A549 (cell line): Measurements from ENCODE around the gene PIGU. TPM values are rescaled to one million over a fixed set of nuclear protein-coding genes. Genes with fewer than 3 reads are reported as not detected.

ENCODE experiments used
- ATAC-seq, 2 experiments: fragments of 200-7000 bp in 1 of 2; fragments of >200 bp in 1 of 2; cut with Nextera tagmentation in 1 of 2; cut with Tn5 transposase in 1 of 2; 3 replicates each; pipeline versions ENCODE4 v1.8.0 to v1.9.1; 2018 to 2020; ENCODE audit warnings: mild to moderate bottlenecking in 1 of 2, moderate library complexity in 1 of 2
- CTCF ChIA-PET: fragments of 300-600 bp; sonication (Branson Sonifier 250); formaldehyde crosslinking; extraction: SDS; loops from one replicate; lab custom pipeline; 2021; ENCODE audit warnings: antibody characterized with exemption, inconsistent platforms; lab: Yijun Ruan, JAX
- POLR2A ChIA-PET: fragments of 350-600 bp; formaldehyde crosslinking; extraction: SDS; loops from one replicate; lab custom pipeline; 2021; ENCODE audit warnings: antibody characterized with exemption, inconsistent platforms; lab: Yijun Ruan, JAX
- DNase-seq, 2 experiments: peaks; one replicate each; pipeline versions ENCODE4 v3.0.0 to v3.0.0-alpha.2; 2011 to 2016; ENCODE audit warnings: low read depth in 1 of 2, low spot score in 1 of 2
- FAIRE-seq: peaks from 2 replicates; lab custom pipeline; 2011; peaks lifted over from hg19 to GRCh38; lab: Jason Lieb, UNC
- H3K27ac ChIP-seq, 2 experiments: fragments of >200 bp; sonication (Bioruptor Twin); formaldehyde crosslinking; 3 replicates each; pipeline ENCODE4 v1.5.1; 2016 to 2017
- H3K4me1 ChIP-seq: fragments of >200 bp; sonication (Bioruptor Twin); formaldehyde crosslinking; 3 replicates; pipeline ENCODE4 v1.6.1; 2016
- H3K4me2 ChIP-seq: fragments of >200 bp; sonication (Bioruptor Twin); formaldehyde crosslinking; 3 replicates; pipeline ENCODE4 v1.6.1; 2016
- H3K4me3 ChIP-seq: fragments of >200 bp; sonication (Bioruptor Twin); formaldehyde crosslinking; 3 replicates; pipeline ENCODE4 v1.5.1; 2016
- H3K9me3 ChIP-seq: fragments of >200 bp; sonication (Bioruptor Twin); formaldehyde crosslinking; 3 replicates; pipeline ENCODE4 v1.6.1; 2016
- BCL3 ChIP-seq: fragments of >200 bp; sonication (Bioruptor Twin); formaldehyde crosslinking; IDR thresholded peaks from 3 replicates; pipeline ENCODE4 v1.6.1; 2016
- CEBPB ChIP-seq, 2 experiments: fragments of >200 bp in 1 of 2; sonication (Bioruptor Twin) in 1 of 2; formaldehyde crosslinking in 1 of 2; IDR thresholded peaks; 2 replicates each; pipeline ENCODE4 v1.6.1; 2012 to 2016
- CHD2 ChIP-seq: fragments of 150-350 bp; IDR thresholded peaks from 2 replicates; pipeline ENCODE4 v1.6.1; 2014; ENCODE audit warnings: low read length; ENCODE audit not compliant: partially characterized antibody
- CHD4 ChIP-seq: fragments of 200-600 bp; sonication (generic); IDR thresholded peaks from 2 replicates; pipeline ENCODE4 v1.6.1; 2016; ENCODE audit warnings: antibody characterized with exemption, mild to moderate bottlenecking, borderline replicate concordance
- E2F6 ChIP-seq: IDR thresholded peaks from 2 replicates; pipeline ENCODE4 v1.6.1; 2012; ENCODE audit warnings: low read depth, borderline replicate concordance
- EP300 ChIP-seq, 2 experiments: fragments of >200 bp; sonication (Bioruptor Twin); formaldehyde crosslinking; IDR thresholded peaks; 2 replicates in 1 of 2; 3 replicates in 1 of 2; pipeline ENCODE4 v1.6.1; 2016 to 2017
- GATA3 ChIP-seq: IDR thresholded peaks from 2 replicates; pipeline ENCODE4 v1.6.1; 2012; ENCODE audit warnings: borderline replicate concordance
- HOXB13 ChIP-seq: fragments of 250-450 bp; sonication (Bioruptor Pico); IDR thresholded peaks from 2 replicates; pipeline ENCODE4 v1.5.0; 2020; ENCODE audit warnings: low read depth, mild to moderate bottlenecking, moderate library complexity
- KDM1A ChIP-seq: fragments of 200-600 bp; sonication (generic); IDR thresholded peaks from 2 replicates; pipeline ENCODE4 v1.6.1; 2016; ENCODE audit warnings: low read depth, mild to moderate bottlenecking
- KDM5A ChIP-seq: fragments of 200-600 bp; sonication (generic); IDR thresholded peaks from 2 replicates; pipeline ENCODE4 v1.6.1; 2016; ENCODE audit warnings: antibody characterized with exemption, mild to moderate bottlenecking
- MYC ChIP-seq: IDR thresholded peaks from 2 replicates; pipeline ENCODE4 v1.6.1; 2012; ENCODE audit warnings: mild to moderate bottlenecking, inconsistent platforms, low read length, improper control_type of control experiment, borderline replicate concordance
- NPAS2 ChIP-seq: fragments of 250-450 bp; sonication (Bioruptor Pico); IDR thresholded peaks from 2 replicates; pipeline ENCODE4 v1.8.0; 2022; ENCODE audit warnings: mild to moderate bottlenecking, moderate library complexity, borderline replicate concordance
- NR3C1 ChIP-seq: fragments of >200 bp; sonication (Bioruptor Twin); formaldehyde crosslinking; IDR thresholded peaks from 3 replicates; pipeline ENCODE4 v1.6.1; 2017
- PHF8 ChIP-seq: fragments of 200-600 bp; sonication (generic); IDR thresholded peaks from 2 replicates; pipeline ENCODE4 v1.6.1; 2016; ENCODE audit warnings: low read depth, mild to moderate bottlenecking, antibody characterized with exemption, moderate library complexity, borderline replicate concordance
- RCOR1 ChIP-seq: fragments of 150-350 bp; IDR thresholded peaks from 2 replicates; pipeline ENCODE4 v1.6.1; 2014; ENCODE audit warnings: antibody characterized with exemption, low read length, low read depth
- RFX5 ChIP-seq: fragments of 450-650 bp; IDR thresholded peaks from 2 replicates; pipeline ENCODE4 v1.7.1; 2014; ENCODE audit warnings: antibody characterized with exemption, mild to moderate bottlenecking, moderate library complexity
- SMC3 ChIP-seq: fragments of >200 bp; sonication (Bioruptor Twin); formaldehyde crosslinking; IDR thresholded peaks from 3 replicates; pipeline ENCODE4 v1.6.1; 2018; ENCODE audit warnings: inconsistent platforms
- ZFP36 ChIP-seq: fragments of 450-650 bp; IDR thresholded peaks from 2 replicates; pipeline ENCODE4 v1.6.1; 2014; ENCODE audit warnings: borderline replicate concordance; ENCODE audit not compliant: partially characterized antibody
- WGBS: methylation state at CpG from one replicate; pipeline ENCODE4 v1.1.6; 2017; ENCODE audit errors: missing lambda C conversion rate; 5-methylcytosine and 5-hydroxymethylcytosine counted together
- polyA plus RNA-seq, 4 experiments: library from polyadenylated mRNA; depleted of rRNA in 3 of 4; stranded (reverse); fragments of >200 nt; fragmentation: RNase III in 1 of 4; extraction: RNeasy Plus Mini Kit Qiagen cat#74134 plus additional on column Dnase treatment in 1 of 4; gene quantifications; 2 replicates in 3 of 4; 3 replicates in 1 of 4; pipeline ENCODE4 v1.2.3, GENCODE V29; 2011 to 2017
- TF ChIP-seq, protein P1 (sequence below): IDR thresholded peaks from 2 replicates; pipeline ENCODE4 v1.6.1; 2012
- TF ChIP-seq, protein P2 (sequence below): fragments of 200-600 bp; sonication (generic); IDR thresholded peaks from 2 replicates; pipeline ENCODE4 v1.6.1; 2016; ENCODE audit warnings: antibody characterized with exemption, mild to moderate bottlenecking, moderate library complexity

Gene PIGU
- polyA plus RNA-seq, 2 of the 4 experiments (the other 2 are of a cell fraction) = 27.8 to 103 TPM

GRCh38 chr20:34644951-34645350 lies 31.9 kb downstream of the PIGU start:
- 96% methylated on average over 1 of the region's 1 CpG for WGBS
- H3K27ac ChIP-seq = no peak overlapping the region
- ChIA-PET POLR2A (no interaction called here), CTCF (no interaction called here)
- H3K9me3 ChIP-seq = no peaks in the 10 kb centered on the region
- H3K4me2 ChIP-seq = no peak overlapping the region
- no peak for DNase-seq
- ATAC-seq = no peak
- no peak overlapping the region for H3K4me3 ChIP-seq
- H3K4me1 ChIP-seq = 0 out of 3 replicates have a peak, but pooled peaks cover 2% of the 10 kb centered on the region
- TF ChIP-seq RCOR1 (no peak), SMC3 (no peak), RFX5 (no peak), KDM1A (no peak), HOXB13 (CRISPR knock-in tag) (no peak), CHD2 (no peak), BCL3 (no peak), EP300 (IDR thresholded peaks at IDR 0.05) (no peak)
- TF ChIP-seq, protein P1, sequence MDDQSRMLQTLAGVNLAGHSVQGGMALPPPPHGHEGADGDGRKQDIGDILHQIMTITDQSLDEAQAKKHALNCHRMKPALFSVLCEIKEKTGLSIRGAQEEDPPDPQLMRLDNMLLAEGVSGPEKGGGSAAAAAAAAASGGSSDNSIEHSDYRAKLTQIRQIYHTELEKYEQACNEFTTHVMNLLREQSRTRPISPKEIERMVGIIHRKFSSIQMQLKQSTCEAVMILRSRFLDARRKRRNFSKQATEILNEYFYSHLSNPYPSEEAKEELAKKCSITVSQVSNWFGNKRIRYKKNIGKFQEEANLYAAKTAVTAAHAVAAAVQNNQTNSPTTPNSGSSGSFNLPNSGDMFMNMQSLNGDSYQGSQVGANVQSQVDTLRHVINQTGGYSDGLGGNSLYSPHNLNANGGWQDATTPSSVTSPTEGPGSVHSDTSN = no peak
- TF ChIP-seq, protein P2, sequence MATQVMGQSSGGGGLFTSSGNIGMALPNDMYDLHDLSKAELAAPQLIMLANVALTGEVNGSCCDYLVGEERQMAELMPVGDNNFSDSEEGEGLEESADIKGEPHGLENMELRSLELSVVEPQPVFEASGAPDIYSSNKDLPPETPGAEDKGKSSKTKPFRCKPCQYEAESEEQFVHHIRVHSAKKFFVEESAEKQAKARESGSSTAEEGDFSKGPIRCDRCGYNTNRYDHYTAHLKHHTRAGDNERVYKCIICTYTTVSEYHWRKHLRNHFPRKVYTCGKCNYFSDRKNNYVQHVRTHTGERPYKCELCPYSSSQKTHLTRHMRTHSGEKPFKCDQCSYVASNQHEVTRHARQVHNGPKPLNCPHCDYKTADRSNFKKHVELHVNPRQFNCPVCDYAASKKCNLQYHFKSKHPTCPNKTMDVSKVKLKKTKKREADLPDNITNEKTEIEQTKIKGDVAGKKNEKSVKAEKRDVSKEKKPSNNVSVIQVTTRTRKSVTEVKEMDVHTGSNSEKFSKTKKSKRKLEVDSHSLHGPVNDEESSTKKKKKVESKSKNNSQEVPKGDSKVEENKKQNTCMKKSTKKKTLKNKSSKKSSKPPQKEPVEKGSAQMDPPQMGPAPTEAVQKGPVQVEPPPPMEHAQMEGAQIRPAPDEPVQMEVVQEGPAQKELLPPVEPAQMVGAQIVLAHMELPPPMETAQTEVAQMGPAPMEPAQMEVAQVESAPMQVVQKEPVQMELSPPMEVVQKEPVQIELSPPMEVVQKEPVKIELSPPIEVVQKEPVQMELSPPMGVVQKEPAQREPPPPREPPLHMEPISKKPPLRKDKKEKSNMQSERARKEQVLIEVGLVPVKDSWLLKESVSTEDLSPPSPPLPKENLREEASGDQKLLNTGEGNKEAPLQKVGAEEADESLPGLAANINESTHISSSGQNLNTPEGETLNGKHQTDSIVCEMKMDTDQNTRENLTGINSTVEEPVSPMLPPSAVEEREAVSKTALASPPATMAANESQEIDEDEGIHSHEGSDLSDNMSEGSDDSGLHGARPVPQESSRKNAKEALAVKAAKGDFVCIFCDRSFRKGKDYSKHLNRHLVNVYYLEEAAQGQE = no peak
- TF ChIP-seq, all 56 proteins: peak for 0
- FAIRE-seq = no peak

- no peak for FAIRE-seq
- ChIA-PET POLR2A (no interaction called here), CTCF (no interaction called here)
- 96% methylated on average over 1 of the region's 1 CpG for WGBS
- no peak for TF ChIP-seq E2F6
- no peak for TF ChIP-seq RFX5
- no peak for TF ChIP-seq PHF8
- TF ChIP-seq CHD4 = no peak
- no peak for TF ChIP-seq MYC
- no peak for TF ChIP-seq GATA3
- no peak for TF ChIP-seq KDM5A
- TF ChIP-seq ZFP36 = no peak
- no peak for TF ChIP-seq NPAS2
- TF ChIP-seq KDM1A = no peak
- no peak for TF ChIP-seq SMC3
- TF ChIP-seq CEBPB (IDR thresholded peaks at IDR 0.05) = no peak
- TF ChIP-seq NR3C1 = no peak
- Histone ChIP-seq H3K4me2 (no peak overlapping the region), H3K4me3 (no peak overlapping the region), H3K4me1 (0 out of 3 replicates have a peak, but pooled peaks cover 6% of the 10 kb centered on the region), H3K9me3 (no peaks in the 10 kb centered on the region), H3K27ac (no peak overlapping the region)
- DNase-seq = no peak
- no peak for ATAC-seq
Observed at GRCh38 chr20:34644345-34644744, 32.5 kb downstream of the PIGU start.
